AG08396 (cell line): Measurements from ENCODE around the gene PRKD1.
"Not testable (repeated sequence)": the region's sequence is repeated elsewhere in the genome, so short reads cannot be mapped to it uniquely, and the experiment has no call there.

Experiments used
- DNase-seq: peaks from one replicate; pipeline ENCODE4 v3.0.0; 2012; ENCODE audit warnings: low spot score, mixed read lengths

Gene PRKD1

GRCh38 chr14:29741909-29742401 lies 185.7 kb downstream of the PRKD1 start:
- peak; percentile 20 for DNase-seq

DNA sequence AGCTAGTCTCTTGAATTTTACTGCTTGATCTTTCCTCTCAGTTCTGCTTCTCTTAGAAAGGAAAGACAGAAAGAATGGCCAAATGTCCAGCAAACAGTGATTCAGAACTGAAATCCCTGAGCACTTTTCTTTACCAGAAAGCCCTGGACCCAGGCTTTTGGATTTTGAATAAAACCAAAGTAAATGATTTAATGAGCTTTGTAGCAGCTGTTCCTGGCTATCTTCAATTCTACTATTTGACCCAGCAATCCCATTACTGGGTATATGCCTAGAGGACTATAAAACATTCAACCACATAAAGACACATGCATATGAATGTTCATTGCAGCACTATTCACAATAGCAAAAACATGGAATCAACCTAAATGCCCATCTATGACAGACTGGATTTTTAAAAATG lies 187.2 kb downstream of the PRKD1 start:
- DNase-seq: no peak

- DNase-seq: no peak
Observed at GRCh38 chr14:29738950-29739349, 188.7 kb downstream of the PRKD1 start.

GRCh38 chr14:29738056-29738455 lies 189.6 kb downstream of the PRKD1 start:
- no peak for DNase-seq

- DNase-seq: no peak
Observed at GRCh38 chr14:29735459-29735858, 192.2 kb downstream of the PRKD1 start.

GRCh38 chr14:29734732-29735131 lies 192.9 kb downstream of the PRKD1 start:
- DNase-seq: no peak

GRCh38 chr14:29726560-29727331 lies 200.9 kb downstream of the PRKD1 start:
- DNase-seq: peak; percentile 43

DNA sequence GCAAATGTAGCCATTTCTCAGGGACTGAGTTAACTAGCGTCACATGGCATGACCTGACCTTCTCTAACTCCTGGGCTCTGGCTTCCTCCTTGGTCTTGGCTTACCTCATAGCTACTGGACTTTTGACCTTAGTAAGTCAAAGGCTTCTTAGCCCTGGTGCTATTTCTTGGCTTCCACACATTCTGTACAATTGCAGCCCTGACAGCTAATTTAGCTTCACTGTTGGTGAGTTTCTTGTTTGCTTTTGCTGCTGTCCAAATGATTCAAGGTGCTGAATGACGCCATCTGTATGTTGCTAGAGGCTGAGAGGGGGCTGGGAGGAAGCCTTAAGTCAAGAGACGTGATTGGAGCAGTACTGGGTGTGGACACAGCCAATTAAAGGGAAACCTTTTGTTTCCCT lies 202.7 kb downstream of the PRKD1 start:
- DNase-seq: no peak

GRCh38 chr14:29722831-29723230 lies 204.8 kb downstream of the PRKD1 start:
- DNase-seq: no peak

DNA sequence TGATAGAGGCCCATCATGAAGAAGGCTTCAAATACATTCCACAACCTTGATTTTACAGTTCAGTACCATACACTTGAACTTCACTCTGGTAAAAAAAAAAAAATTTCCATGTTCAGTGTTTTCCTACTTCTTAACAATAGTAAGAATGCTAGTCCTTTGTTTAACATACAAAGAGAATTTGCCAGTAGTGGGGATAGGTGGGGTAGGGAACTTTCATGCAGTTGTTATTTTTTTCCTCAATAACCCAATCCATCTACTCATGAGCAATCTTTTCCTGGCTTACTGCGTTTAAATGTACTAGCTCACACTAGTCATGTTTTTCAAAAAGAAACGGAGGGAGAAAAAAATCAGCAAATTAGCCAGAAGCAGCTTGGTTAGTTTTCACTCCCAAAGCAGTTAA lies 206.1 kb downstream of the PRKD1 start:
- DNase-seq: no peak

GRCh38 chr14:29717901-29718300 lies 209.7 kb downstream of the PRKD1 start:
- DNase-seq: no peak

DNA sequence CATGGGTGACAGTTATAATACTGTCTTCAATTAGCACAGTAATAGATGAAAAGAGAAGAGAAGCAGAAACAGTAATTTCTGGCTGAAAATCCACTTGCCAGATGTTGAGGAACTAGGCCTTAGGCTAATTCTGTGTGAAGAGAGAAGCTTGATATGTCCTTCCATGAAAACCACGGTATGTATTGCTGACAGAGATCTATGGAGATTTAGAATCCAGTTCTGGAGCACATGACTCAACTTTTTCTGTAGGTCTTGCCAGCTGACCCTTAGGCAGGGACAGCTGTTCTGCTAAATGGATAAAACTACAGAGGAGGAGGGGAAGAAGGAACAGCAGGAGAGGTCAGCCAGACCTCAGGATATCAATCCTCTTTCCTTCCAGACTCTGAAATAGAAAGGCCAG lies 211.5 kb downstream of the PRKD1 start:
- DNase-seq: no peak

- DNase-seq: no peak
Observed at GRCh38 chr14:29712601-29713000, 215.0 kb downstream of the PRKD1 start.

GRCh38 chr14:29710015-29710414 lies 217.6 kb downstream of the PRKD1 start:
- no peak for DNase-seq

GRCh38 chr14:29709490-29709889 lies 218.2 kb downstream of the PRKD1 start:
- no peak for DNase-seq

DNA sequence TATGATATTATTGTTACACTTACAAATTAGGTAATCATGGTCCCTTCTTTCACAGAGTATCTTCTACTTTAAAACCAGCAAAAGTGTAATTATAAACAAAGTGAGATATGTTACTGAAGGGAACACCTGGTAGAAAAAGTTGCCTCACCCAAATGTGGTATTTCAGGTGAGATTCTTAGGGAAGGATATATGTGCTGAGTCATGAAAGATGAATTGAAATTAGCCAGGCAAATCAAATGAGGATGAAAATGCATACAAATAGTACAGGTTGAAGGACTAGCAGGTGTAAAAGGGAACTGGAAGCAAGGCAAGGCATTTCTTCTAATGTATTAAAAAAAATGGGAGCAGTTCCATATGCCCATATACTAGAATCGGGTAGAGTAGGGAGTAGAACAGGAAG lies 220.9 kb downstream of the PRKD1 start:
- no peak for DNase-seq

- DNase-seq: no peak
Observed at GRCh38 chr14:29705801-29706200, 221.8 kb downstream of the PRKD1 start.

GRCh38 chr14:29689597-29689996 lies 238.1 kb downstream of the PRKD1 start:
- DNase-seq: not testable (repeated sequence)

- no peak for DNase-seq
Observed at GRCh38 chr14:29687866-29688265, 239.8 kb downstream of the PRKD1 start.

DNA sequence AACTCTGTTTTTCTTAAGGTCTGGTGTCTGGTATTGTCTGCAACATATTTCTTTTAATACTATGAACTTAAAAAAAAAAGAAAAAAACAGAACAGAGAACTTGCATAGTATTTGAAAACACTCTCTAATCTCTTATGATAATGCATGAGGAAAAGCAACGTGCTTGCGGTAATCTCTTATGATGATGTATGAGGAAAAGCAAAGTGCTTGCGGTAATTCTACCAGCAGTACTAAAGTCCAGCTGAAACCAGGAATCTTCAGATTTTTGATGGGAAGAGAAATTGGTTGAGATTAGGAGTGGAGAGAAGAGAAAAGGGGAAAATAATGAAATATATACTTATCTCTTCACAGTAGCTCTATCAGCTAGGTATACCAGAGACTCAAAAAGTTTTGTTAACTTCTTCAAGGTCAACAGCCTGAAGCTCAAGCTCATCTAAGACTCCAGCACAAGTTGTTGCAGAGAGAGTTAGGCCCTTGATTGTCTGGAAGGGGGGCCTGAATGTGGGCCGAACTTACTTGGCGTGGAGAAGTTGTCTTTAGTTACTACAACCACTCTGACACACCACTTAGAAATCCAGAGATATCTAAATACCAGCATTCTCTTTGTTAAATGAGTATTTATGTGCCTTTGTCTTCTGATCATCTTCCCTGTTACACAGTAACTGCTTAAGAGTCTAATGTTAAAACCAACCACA lies 240.4 kb downstream of the PRKD1 start:
- no peak for DNase-seq

DNA sequence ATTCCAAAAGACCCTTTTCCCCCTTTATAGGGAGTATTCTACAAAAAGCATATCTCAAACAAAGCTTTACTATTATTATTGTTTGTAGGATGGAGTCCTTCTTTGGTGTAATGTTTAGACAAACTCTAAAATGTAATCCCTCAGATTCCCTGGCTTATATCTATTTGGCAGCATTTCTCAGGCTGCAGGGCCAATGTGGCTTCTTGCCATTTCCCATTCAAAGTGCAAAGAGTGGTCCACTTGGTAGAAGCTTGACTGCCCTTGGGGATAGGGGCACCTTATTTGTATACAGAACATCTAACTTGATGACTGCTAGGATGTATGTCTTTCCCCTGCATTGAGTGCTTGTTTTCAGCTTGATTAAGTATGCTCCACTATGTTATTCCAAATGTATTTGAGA lies 242.7 kb downstream of the PRKD1 start:
- no peak for DNase-seq

- no peak for DNase-seq
Observed at GRCh38 chr14:29682789-29683188, 244.9 kb downstream of the PRKD1 start.

DNA sequence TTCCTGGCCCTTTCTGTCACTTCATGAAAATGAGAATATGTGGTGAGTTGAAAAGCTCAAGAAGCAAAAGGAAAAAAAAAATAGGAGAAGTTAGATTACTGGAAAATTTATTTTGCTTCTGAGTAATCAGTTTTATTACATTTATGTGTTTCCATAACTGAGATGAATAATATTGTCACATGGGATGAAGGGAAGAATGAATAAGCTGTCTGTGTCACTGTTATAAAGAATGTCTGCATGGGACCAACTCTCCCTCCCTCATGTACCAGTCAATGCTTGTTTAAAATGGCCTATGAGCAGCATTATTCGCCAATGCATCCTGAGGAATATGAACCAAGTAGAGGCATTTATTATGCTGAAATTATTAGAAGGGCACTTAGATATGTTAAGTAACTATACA lies 246.3 kb downstream of the PRKD1 start:
- DNase-seq: peak; percentile 5
